Keratinocyte (primary cell): ENCODE data around the gene FLT3.

Experiments
- CTCF ChIP-seq, 3 experiments: IDR thresholded peaks in 1 of 3; conservative IDR thresholded peaks in 1 of 3; optimal IDR thresholded peaks in 1 of 3; 2 replicates in 2 of 3; 3 replicates in 1 of 3; pipeline versions ENCODE3 to v1.5.1; 2011; ENCODE audit warnings: low read length in 3 of 3, mild to moderate bottlenecking in 3 of 3, moderate library complexity in 2 of 3, control low read depth in 1 of 3, inconsistent platforms in 1 of 3; ENCODE audit not compliant: insufficient read depth in 2 of 3; ENCODE audit errors: extremely low read depth in 1 of 3
- EZH2 ChIP-seq: IDR thresholded peaks from one replicate; pipeline ENCODE4 v1.6.1; 2012; ENCODE audit warnings: inconsistent platforms, mild to moderate bottlenecking, low read length, moderate library complexity

- peak in 1 of 3 experiments; percentile 4 for TF ChIP-seq CTCF (optimal IDR thresholded peaks at IDR 0.05 in 1 of 3, IDR thresholded peaks at IDR 0.05 in 1 of 3, conservative IDR thresholded peaks at IDR 0.05 in 1 of 3; ENCODE audit: extremely low read depth in 1 of 3, insufficient read depth in 2 of 3, low read length in 3 of 3)
- TF ChIP-seq EZH2: no peak
These were observed 108.5 kb downstream of the FLT3 start for GRCh38 chr13:27991881-27992280.
